ENCODE data around the gene DSCAM.

DSCAM gene

GRCh38 chr21:40717028-40717427 is 129.9 kb downstream of the DSCAM start:
- H3K36me3 ChIP-seq (ENCODE audit: control insufficient read depth, insufficient read depth, low read length) = no peaks in the 10 kb centered on the region
- peaks cover 5% of the 10 kb centered on the region for H3K9me3 ChIP-seq (ENCODE audit: control insufficient read depth, low read length)
- H3K4me1 ChIP-seq (ENCODE audit: control insufficient read depth, insufficient read depth, low read length, poor library complexity, severe bottlenecking) = no peaks in the 10 kb centered on the region
- WGBS, 2 experiments (ENCODE audit: insufficient coverage in 2 of 2) = no CpG with 5 or more reads among the region's 3 CpGs
- H3K27ac ChIP-seq (ENCODE audit: low read depth, low read length, severe bottlenecking) = no peak overlapping the region
- no peak overlapping the region for H3K4me3 ChIP-seq (ENCODE audit: extremely low read depth, insufficient read depth, low read length, poor library complexity, severe bottlenecking)

GRCh38 chr21:40714536-40714935 is 132.4 kb downstream of the DSCAM start:
- WGBS, 2 experiments (ENCODE audit: insufficient coverage in 2 of 2) = 40 to 80% methylated on average over 1 to 2 of the region's 4 CpGs
- no peaks in the 10 kb centered on the region for H3K36me3 ChIP-seq (ENCODE audit: control insufficient read depth, insufficient read depth, low read length)
- no peaks in the 10 kb centered on the region for H3K4me1 ChIP-seq (ENCODE audit: control insufficient read depth, insufficient read depth, low read length, poor library complexity, severe bottlenecking)
- H3K4me3 ChIP-seq (ENCODE audit: extremely low read depth, insufficient read depth, low read length, poor library complexity, severe bottlenecking) = no peak overlapping the region
- no peak overlapping the region for H3K27ac ChIP-seq (ENCODE audit: low read depth, low read length, severe bottlenecking)
- no peaks in the 10 kb centered on the region for H3K9me3 ChIP-seq (ENCODE audit: control insufficient read depth, low read length)

GRCh38 chr21:40707656-40708244 is 139.2 kb downstream of the DSCAM start:
- no peak overlapping the region for H3K27ac ChIP-seq (ENCODE audit: low read depth, low read length, severe bottlenecking)
- H3K4me1 ChIP-seq (ENCODE audit: control insufficient read depth, insufficient read depth, low read length, poor library complexity, severe bottlenecking) = no peaks in the 10 kb centered on the region
- no peak overlapping the region for H3K4me3 ChIP-seq (ENCODE audit: extremely low read depth, insufficient read depth, low read length, poor library complexity, severe bottlenecking)
- H3K36me3 ChIP-seq (ENCODE audit: control insufficient read depth, insufficient read depth, low read length) = no peaks in the 10 kb centered on the region
- H3K9me3 ChIP-seq (ENCODE audit: control insufficient read depth, low read length) = no peaks in the 10 kb centered on the region

DNA sequence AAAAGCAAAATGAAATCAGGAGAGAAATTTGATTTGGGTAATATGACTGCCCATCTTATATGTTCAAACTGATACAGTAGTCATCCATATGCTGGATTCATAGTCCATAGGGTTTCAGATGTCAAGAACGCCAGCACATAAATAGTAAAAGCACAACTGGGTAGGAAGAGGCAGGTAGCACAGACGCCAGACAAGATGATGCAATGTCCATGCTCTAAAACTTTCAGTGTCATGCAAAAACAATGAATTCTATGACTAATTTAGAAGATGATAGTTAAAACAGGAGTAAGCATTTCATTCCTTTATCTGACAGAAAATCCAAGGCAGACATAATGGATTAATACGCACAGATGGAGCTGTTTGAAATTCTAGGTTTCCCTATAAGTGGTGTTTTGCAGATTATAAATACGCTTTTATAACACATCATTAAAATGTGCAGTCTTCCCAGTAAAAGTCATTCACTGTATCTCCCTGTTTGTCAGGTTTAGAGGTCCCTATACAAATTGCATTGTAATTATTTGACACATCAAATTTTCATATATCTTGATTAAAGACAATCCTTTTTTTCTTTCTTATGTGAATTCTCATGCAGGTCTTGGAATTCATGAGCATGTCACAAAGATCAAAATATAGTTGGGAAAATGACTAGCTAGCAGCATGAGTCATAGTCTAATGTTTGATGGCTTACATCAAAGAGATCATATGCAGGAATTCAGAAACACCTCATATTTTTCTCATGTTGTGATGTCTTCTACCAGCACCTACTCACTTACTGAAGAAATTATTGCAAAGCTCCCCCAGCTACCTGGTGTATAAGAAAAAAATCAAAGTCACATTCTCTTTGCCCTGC is 139.9 kb downstream of the DSCAM start:
- H3K4me3 ChIP-seq (ENCODE audit: extremely low read depth, insufficient read depth, low read length, poor library complexity, severe bottlenecking) = no peak overlapping the region
- no peaks in the 10 kb centered on the region for H3K4me1 ChIP-seq (ENCODE audit: control insufficient read depth, insufficient read depth, low read length, poor library complexity, severe bottlenecking)
- no peaks in the 10 kb centered on the region for H3K9me3 ChIP-seq (ENCODE audit: control insufficient read depth, low read length)
- H3K27ac ChIP-seq (ENCODE audit: low read depth, low read length, severe bottlenecking) = no peak overlapping the region
- WGBS, 2 experiments (ENCODE audit: insufficient coverage in 2 of 2) = 87 to 91% methylated on average over 2 of the region's 4 CpGs
- no peaks in the 10 kb centered on the region for H3K36me3 ChIP-seq (ENCODE audit: control insufficient read depth, insufficient read depth, low read length)

GRCh38 chr21:40706176-40706575 is 140.8 kb downstream of the DSCAM start:
- H3K4me1 ChIP-seq (ENCODE audit: control insufficient read depth, insufficient read depth, low read length, poor library complexity, severe bottlenecking) = no peaks in the 10 kb centered on the region
- WGBS, 2 experiments (ENCODE audit: insufficient coverage in 2 of 2) = 100% methylated on average over 1 of the region's 1 CpG
- no peaks in the 10 kb centered on the region for H3K9me3 ChIP-seq (ENCODE audit: control insufficient read depth, low read length)

GRCh38 chr21:40704141-40704540 is 142.8 kb downstream of the DSCAM start:
- H3K4me1 ChIP-seq (ENCODE audit: control insufficient read depth, insufficient read depth, low read length, poor library complexity, severe bottlenecking) = no peaks in the 10 kb centered on the region
- H3K27ac ChIP-seq (ENCODE audit: low read depth, low read length, severe bottlenecking) = no peak overlapping the region
- no peaks in the 10 kb centered on the region for H3K36me3 ChIP-seq (ENCODE audit: control insufficient read depth, insufficient read depth, low read length)
- H3K9me3 ChIP-seq (ENCODE audit: control insufficient read depth, low read length) = no peaks in the 10 kb centered on the region
- no CpG with 5 or more reads among the region's 3 CpGs for WGBS, 2 experiments (ENCODE audit: insufficient coverage in 2 of 2)
- no peak overlapping the region for H3K4me3 ChIP-seq (ENCODE audit: extremely low read depth, insufficient read depth, low read length, poor library complexity, severe bottlenecking)

More at GRCh38 chr21:40706176-40706575, 140.8 kb downstream of the DSCAM start:
- no peak overlapping the region for H3K27ac ChIP-seq (ENCODE audit: low read depth, low read length, severe bottlenecking)
- H3K4me3 ChIP-seq (ENCODE audit: extremely low read depth, insufficient read depth, low read length, poor library complexity, severe bottlenecking) = no peak overlapping the region
- H3K36me3 ChIP-seq (ENCODE audit: control insufficient read depth, insufficient read depth, low read length) = no peaks in the 10 kb centered on the region

GRCh38 chr21:40699366-40699765 is 147.6 kb downstream of the DSCAM start:
- 93% methylated on average over 2 of the region's 3 CpGs; no CpG with 5 or more reads in 1 of the 2 experiments for WGBS, 2 experiments (ENCODE audit: insufficient coverage in 2 of 2)
- Histone ChIP-seq H3K36me3 (ENCODE audit: control insufficient read depth, insufficient read depth, low read length) (no peaks in the 10 kb centered on the region), H3K9me3 (ENCODE audit: control insufficient read depth, low read length) (no peaks in the 10 kb centered on the region), H3K27ac (ENCODE audit: low read depth, low read length, severe bottlenecking) (no peak overlapping the region), H3K4me3 (ENCODE audit: extremely low read depth, insufficient read depth, low read length, poor library complexity, severe bottlenecking) (no peak overlapping the region), H3K4me1 (ENCODE audit: control insufficient read depth, insufficient read depth, low read length, poor library complexity, severe bottlenecking) (no peaks in the 10 kb centered on the region)

DNA sequence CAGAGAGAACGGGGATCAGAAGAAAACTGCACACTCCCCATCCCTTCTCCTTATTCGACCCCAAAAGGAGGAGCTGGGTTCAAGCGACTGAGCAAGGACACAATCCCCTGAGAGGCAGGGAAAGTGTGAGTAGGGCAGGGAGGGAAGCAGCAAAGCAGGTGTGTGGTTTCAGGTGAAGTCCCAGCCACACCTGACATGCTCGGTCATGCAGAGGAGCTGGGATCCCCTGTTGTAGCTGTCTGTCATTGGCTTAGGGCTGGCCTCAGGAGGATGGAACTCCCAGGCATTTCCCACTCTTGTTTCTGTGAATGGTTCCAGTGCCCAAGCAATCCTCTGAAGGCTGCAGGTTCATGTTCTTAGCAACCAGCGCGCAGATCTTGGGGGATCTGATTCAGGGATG is 150.7 kb downstream of the DSCAM start:
- no peaks in the 10 kb centered on the region for H3K9me3 ChIP-seq (ENCODE audit: control insufficient read depth, low read length)
- no peaks in the 10 kb centered on the region for H3K36me3 ChIP-seq (ENCODE audit: control insufficient read depth, insufficient read depth, low read length)
- no peak overlapping the region for H3K27ac ChIP-seq (ENCODE audit: low read depth, low read length, severe bottlenecking)
- no peak overlapping the region for H3K4me3 ChIP-seq (ENCODE audit: extremely low read depth, insufficient read depth, low read length, poor library complexity, severe bottlenecking)
- 57 to 83% methylated on average over 1 to 3 of the region's 6 CpGs for WGBS, 2 experiments (ENCODE audit: insufficient coverage in 2 of 2)
- no peaks in the 10 kb centered on the region for H3K4me1 ChIP-seq (ENCODE audit: control insufficient read depth, insufficient read depth, low read length, poor library complexity, severe bottlenecking)

DNA sequence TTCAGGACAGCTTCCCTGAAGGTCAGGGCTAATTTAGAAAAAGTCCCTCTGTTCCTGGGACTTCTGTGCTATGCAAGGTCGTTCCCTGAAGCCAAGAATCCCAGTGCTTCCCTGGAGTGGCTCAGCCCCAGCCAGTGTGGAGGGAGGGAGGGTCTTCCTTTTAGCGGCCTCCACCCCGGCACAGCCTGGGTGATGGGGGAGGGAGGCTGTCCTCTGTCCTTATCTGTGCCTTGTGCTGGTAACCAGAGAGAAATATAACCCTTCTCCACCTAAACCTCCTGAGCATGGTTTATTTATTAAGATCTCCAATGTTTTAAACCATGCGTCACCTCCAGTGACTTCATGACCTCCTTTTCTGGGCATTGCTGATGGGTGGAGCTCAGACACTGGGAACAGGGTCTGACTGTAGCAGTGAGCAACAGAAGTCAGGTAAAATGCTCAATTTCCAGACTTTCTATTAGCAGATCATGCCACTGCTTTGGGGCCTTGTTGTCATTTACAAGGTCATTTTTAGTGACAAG is 157.1 kb downstream of the DSCAM start:
- Histone ChIP-seq H3K27ac (ENCODE audit: low read depth, low read length, severe bottlenecking) (no peak overlapping the region), H3K4me1 (ENCODE audit: control insufficient read depth, insufficient read depth, low read length, poor library complexity, severe bottlenecking) (peaks cover 4% of the 10 kb centered on the region), H3K4me3 (ENCODE audit: extremely low read depth, insufficient read depth, low read length, poor library complexity, severe bottlenecking) (no peak overlapping the region), H3K9me3 (ENCODE audit: control insufficient read depth, low read length) (no peaks in the 10 kb centered on the region), H3K36me3 (ENCODE audit: control insufficient read depth, insufficient read depth, low read length) (no peaks in the 10 kb centered on the region)
- 75 to 83% methylated on average over 2 of the region's 4 CpGs for WGBS, 2 experiments (ENCODE audit: insufficient coverage in 2 of 2)

- H3K36me3 ChIP-seq (ENCODE audit: control insufficient read depth, insufficient read depth, low read length) = no peaks in the 10 kb centered on the region
- WGBS, 2 experiments (ENCODE audit: insufficient coverage in 2 of 2) = 85 to 94% methylated on average over 3 to 4 of the region's 4 CpGs
- peaks cover 4% of the 10 kb centered on the region for H3K4me1 ChIP-seq (ENCODE audit: control insufficient read depth, insufficient read depth, low read length, poor library complexity, severe bottlenecking)
- H3K27ac ChIP-seq (ENCODE audit: low read depth, low read length, severe bottlenecking) = no peak overlapping the region
- H3K4me3 ChIP-seq (ENCODE audit: extremely low read depth, insufficient read depth, low read length, poor library complexity, severe bottlenecking) = no peak overlapping the region
- H3K9me3 ChIP-seq (ENCODE audit: control insufficient read depth, low read length) = no peaks in the 10 kb centered on the region
These were observed 157.7 kb downstream of the DSCAM start for GRCh38 chr21:40689217-40689616.
